Vagina (tissue), 2 donors: ENCODE data around the gene MAPK11.

Experiments
- CTCF ChIP-seq, 3 experiments: fragments of 450-650 bp in 2 of 3; fragments of 200-600 bp in 1 of 3; sonication (generic) in 1 of 3; IDR thresholded peaks; one replicate each; pipeline ENCODE4 v1.5.1; 2017 to 2019; ENCODE audit warnings: antibody characterized with exemption in 3 of 3, mild to moderate bottlenecking in 2 of 3, moderate library complexity in 2 of 3
- POLR2A ChIP-seq, 2 donors: fragments of 450-650 bp; IDR thresholded peaks; one replicate each; pipeline ENCODE4 v1.6.1; 2017; ENCODE audit warnings: antibody characterized with exemption in 2 of 2, mild to moderate bottlenecking in 2 of 2, moderate library complexity in 2 of 2
- POLR2AphosphoS5 ChIP-seq, 2 donors: sonication (generic); formaldehyde crosslinking; IDR thresholded peaks; one replicate each; pipeline ENCODE4 v1.9.0; 2017; ENCODE audit warnings: antibody characterized with exemption in 2 of 2, mild to moderate bottlenecking in 2 of 2, low read depth in 1 of 2; ENCODE audit not compliant: insufficient read depth in 1 of 2

GRCh38 chr22:50246242-50247175 is 23.7 kb downstream of the MAPK11 start:
- TF ChIP-seq POLR2AphosphoS5 (IDR thresholded peaks at IDR 0.05; ENCODE audit: insufficient read depth in 1 of 2, low read depth in 1 of 2) (no peak), POLR2A (IDR thresholded peaks at IDR 0.05) (no peak), CTCF (IDR thresholded peaks at IDR 0.05) (no peak)
